ENCODE measurements around the gene PCLO. TPM values are rescaled to one million over a fixed set of nuclear protein-coding genes. Genes with fewer than 3 reads are reported as not detected.

Gene PCLO
- total and polyA plus RNA-seq, 4 donors, result 0.04 to 1.1 (median 0.48) TPM

DNA sequence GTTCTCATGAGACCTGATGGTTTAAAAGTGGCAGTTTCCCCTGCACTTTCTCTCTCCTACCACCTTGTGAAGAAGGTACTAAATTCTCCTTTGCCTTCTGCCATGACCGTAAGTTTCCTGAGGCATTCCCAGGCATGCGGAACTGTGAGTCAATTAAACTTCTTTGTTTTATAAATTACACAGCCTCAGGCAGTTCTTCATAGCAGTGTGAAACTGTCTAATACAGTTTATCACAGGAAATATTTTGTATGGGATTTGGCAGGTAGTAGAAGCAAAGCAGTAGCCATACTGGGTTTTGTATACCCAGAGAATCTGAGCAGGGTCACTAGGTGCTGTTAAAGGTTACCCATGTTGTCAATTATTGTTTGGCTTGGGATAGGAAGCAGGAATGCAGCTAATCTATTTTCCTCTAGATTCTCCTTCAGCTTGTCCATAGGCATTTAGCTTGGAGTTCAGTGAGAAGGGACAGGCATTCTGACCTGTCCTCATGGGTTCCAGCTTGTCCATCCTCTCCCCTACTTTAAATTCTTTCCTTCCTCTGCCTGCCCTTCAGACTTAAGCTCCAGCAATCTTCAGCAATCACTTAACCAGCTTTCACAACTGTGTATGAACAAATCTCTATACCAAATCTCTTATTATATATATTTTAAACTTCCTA is 186.7 kb downstream of the PCLO start:
- no peak for TF ChIP-seq ZBTB33 (IDR thresholded peaks at IDR 0.05)
- TF ChIP-seq GABPA (IDR thresholded peaks at IDR 0.05 in 1 of 2, conservative IDR thresholded peaks at IDR 0.05 in 1 of 2), result no peak
- TF ChIP-seq, protein P1, sequence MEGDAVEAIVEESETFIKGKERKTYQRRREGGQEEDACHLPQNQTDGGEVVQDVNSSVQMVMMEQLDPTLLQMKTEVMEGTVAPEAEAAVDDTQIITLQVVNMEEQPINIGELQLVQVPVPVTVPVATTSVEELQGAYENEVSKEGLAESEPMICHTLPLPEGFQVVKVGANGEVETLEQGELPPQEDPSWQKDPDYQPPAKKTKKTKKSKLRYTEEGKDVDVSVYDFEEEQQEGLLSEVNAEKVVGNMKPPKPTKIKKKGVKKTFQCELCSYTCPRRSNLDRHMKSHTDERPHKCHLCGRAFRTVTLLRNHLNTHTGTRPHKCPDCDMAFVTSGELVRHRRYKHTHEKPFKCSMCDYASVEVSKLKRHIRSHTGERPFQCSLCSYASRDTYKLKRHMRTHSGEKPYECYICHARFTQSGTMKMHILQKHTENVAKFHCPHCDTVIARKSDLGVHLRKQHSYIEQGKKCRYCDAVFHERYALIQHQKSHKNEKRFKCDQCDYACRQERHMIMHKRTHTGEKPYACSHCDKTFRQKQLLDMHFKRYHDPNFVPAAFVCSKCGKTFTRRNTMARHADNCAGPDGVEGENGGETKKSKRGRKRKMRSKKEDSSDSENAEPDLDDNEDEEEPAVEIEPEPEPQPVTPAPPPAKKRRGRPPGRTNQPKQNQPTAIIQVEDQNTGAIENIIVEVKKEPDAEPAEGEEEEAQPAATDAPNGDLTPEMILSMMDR (IDR thresholded peaks at IDR 0.05; ENCODE audit: low read depth, low read length, missing input control), result no peak
- no peak for TF ChIP-seq YY1 (IDR thresholded peaks at IDR 0.05)
- TF ChIP-seq JUND (IDR thresholded peaks at IDR 0.05), result no peak
- TF ChIP-seq HNF4G (IDR thresholded peaks at IDR 0.05), result no peak
- no peak for TF ChIP-seq EGR1 (IDR thresholded peaks at IDR 0.05; ENCODE audit: low read depth in 2 of 2)
- TF ChIP-seq MAX (IDR thresholded peaks at IDR 0.05), result no peak
- no peak for TF ChIP-seq TAF1 (conservative IDR thresholded peaks at IDR 0.05)
- TF ChIP-seq, protein P2, sequence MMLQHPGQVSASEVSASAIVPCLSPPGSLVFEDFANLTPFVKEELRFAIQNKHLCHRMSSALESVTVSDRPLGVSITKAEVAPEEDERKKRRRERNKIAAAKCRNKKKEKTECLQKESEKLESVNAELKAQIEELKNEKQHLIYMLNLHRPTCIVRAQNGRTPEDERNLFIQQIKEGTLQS (IDR thresholded peaks at IDR 0.05), result no peak
- no peak for TF ChIP-seq RAD21 (IDR thresholded peaks at IDR 0.05)
- TF ChIP-seq RXRA (IDR thresholded peaks at IDR 0.05), result no peak
- no peak for TF ChIP-seq SP1 (IDR thresholded peaks at IDR 0.05)
- TF ChIP-seq FOXA2 (IDR thresholded peaks at IDR 0.05), result no peak
- TF ChIP-seq HNF4A (conservative IDR thresholded peaks at IDR 0.05), result no peak
- TF ChIP-seq NR2F2 (IDR thresholded peaks at IDR 0.05), result no peak
- TF ChIP-seq, protein P3, sequence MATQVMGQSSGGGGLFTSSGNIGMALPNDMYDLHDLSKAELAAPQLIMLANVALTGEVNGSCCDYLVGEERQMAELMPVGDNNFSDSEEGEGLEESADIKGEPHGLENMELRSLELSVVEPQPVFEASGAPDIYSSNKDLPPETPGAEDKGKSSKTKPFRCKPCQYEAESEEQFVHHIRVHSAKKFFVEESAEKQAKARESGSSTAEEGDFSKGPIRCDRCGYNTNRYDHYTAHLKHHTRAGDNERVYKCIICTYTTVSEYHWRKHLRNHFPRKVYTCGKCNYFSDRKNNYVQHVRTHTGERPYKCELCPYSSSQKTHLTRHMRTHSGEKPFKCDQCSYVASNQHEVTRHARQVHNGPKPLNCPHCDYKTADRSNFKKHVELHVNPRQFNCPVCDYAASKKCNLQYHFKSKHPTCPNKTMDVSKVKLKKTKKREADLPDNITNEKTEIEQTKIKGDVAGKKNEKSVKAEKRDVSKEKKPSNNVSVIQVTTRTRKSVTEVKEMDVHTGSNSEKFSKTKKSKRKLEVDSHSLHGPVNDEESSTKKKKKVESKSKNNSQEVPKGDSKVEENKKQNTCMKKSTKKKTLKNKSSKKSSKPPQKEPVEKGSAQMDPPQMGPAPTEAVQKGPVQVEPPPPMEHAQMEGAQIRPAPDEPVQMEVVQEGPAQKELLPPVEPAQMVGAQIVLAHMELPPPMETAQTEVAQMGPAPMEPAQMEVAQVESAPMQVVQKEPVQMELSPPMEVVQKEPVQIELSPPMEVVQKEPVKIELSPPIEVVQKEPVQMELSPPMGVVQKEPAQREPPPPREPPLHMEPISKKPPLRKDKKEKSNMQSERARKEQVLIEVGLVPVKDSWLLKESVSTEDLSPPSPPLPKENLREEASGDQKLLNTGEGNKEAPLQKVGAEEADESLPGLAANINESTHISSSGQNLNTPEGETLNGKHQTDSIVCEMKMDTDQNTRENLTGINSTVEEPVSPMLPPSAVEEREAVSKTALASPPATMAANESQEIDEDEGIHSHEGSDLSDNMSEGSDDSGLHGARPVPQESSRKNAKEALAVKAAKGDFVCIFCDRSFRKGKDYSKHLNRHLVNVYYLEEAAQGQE (IDR thresholded peaks at IDR 0.05), result no peak
- no peak for TF ChIP-seq FOXA1 (IDR thresholded peaks at IDR 0.05)

More for the DNA sequence above, 186.7 kb downstream of the PCLO start:
- H3K4me3 ChIP-seq (ENCODE audit: low read depth in 1 of 3, low read length in 3 of 3), result no peak overlapping the region
- H3K4me1 ChIP-seq (ENCODE audit: control insufficient read depth in 4 of 4, insufficient read depth in 4 of 4, low read length in 3 of 4), result no peaks in the 10 kb centered on the region
- no peak overlapping the region for H3K9ac ChIP-seq (ENCODE audit: low read depth in 1 of 2, low read length in 2 of 2)
- no peak for DNase-seq (ENCODE audit: low spot score)
- H3K27ac ChIP-seq (ENCODE audit: low read depth in 1 of 2, low read length in 2 of 2), result no peak overlapping the region
- no peaks in the 10 kb centered on the region for H3K27me3 ChIP-seq (ENCODE audit: control insufficient read depth in 4 of 4, insufficient read depth in 4 of 4, low read length in 3 of 4)
- no peaks in the 10 kb centered on the region for H3K9me3 ChIP-seq (ENCODE audit: control insufficient read depth in 4 of 4, low read length in 3 of 4)
- WGBS, result 80% methylated on average over 2 of the region's 2 CpGs
- H3K36me3 ChIP-seq (ENCODE audit: control insufficient read depth in 4 of 4, insufficient read depth in 3 of 4, low read depth in 1 of 4, low read length in 3 of 4), result no peaks in the 10 kb centered on the region

Data from liver (tissue), 9 donors.